Sigmoid colon (tissue), 7 donors: ENCODE results near the gene ZBTB21. TPM values are rescaled to one million over a fixed set of nuclear protein-coding genes. Genes with fewer than 3 reads are reported as not detected.

ENCODE experiments used
- DNase-seq: peaks from one replicate; pipeline ENCODE4 v3.0.0-alpha.2; 2019
- H3K27ac ChIP-seq, 4 donors: fragments of 200-600 bp; sonication (generic); one replicate each; pipeline ENCODE4 v1.5.1; 2016 to 2019; ENCODE audit warnings: mild to moderate bottlenecking in 1 of 4
- H3K27me3 ChIP-seq, 3 donors: fragments of 200-600 bp; sonication (generic); one replicate each; pipeline ENCODE4 v1.5.1; 2019; ENCODE audit warnings: mild to moderate bottlenecking in 1 of 3
- H3K36me3 ChIP-seq, 4 donors: fragments of 200-600 bp; sonication (generic); one replicate each; pipeline ENCODE4 v1.5.1; 2016 to 2019
- H3K4me1 ChIP-seq, 4 donors: fragments of 200-600 bp; sonication (generic); one replicate each; pipeline ENCODE4 v1.5.1; 2017 to 2019
- H3K4me3 ChIP-seq, 4 donors: fragments of 200-600 bp; sonication (generic); one replicate each; pipeline ENCODE4 v1.5.1; 2017 to 2019; ENCODE audit warnings: mild to moderate bottlenecking in 2 of 4, moderate library complexity in 1 of 4
- H3K9me3 ChIP-seq, 4 donors: fragments of 200-600 bp in 3 of 4; sonication (generic) in 3 of 4; one replicate each; pipeline versions ENCODE4 v1.5.1 to v1.6.1; 2013 to 2019
- CTCF ChIP-seq, 4 experiments: fragments of 450-650 bp in 3 of 4; fragments of 200-600 bp in 1 of 4; IDR thresholded peaks; one replicate each; pipeline ENCODE4 v1.5.1; 2016 to 2019; ENCODE audit warnings: antibody characterized with exemption in 4 of 4, mild to moderate bottlenecking in 3 of 4, moderate library complexity in 2 of 4
- EP300 ChIP-seq, 4 donors: sonication (generic); formaldehyde crosslinking; IDR thresholded peaks; one replicate each; pipeline ENCODE4 v1.6.1; 2017; ENCODE audit warnings: antibody characterized with exemption in 4 of 4
- POLR2A ChIP-seq, 2 donors: fragments of 450-650 bp; IDR thresholded peaks; one replicate each; pipeline ENCODE4 v1.6.1; 2016; ENCODE audit warnings: antibody characterized with exemption in 2 of 2, mild to moderate bottlenecking in 2 of 2, moderate library complexity in 2 of 2
- POLR2AphosphoS5 ChIP-seq, 4 donors: sonication (generic); formaldehyde crosslinking; IDR thresholded peaks; one replicate each; pipeline ENCODE4 v1.6.1; 2017; ENCODE audit warnings: antibody characterized with exemption in 4 of 4
- WGBS, 2 donors: extraction: QIAGEN DNeasy Blood & Tissue Kit; methylation state at CpG; one replicate each; pipeline ENCODE4 v1.1.7; 2013; 5-methylcytosine and 5-hydroxymethylcytosine counted together
- intact Hi-C: fragments of 100-400 bp; cut with DNase I; formaldehyde crosslinking; loops from one replicate; pipeline ENCODE4 v1.15.1; 2023
- polyA plus RNA-seq, 3 donors: library from polyadenylated mRNA; stranded (reverse); fragments of 200-250 nt; gene quantifications; one replicate each; pipeline ENCODE4 v1.2.3, GENCODE V29; 2013
- total RNA-seq, 4 donors: library from RNA; depleted of rRNA; stranded (reverse); fragments of >200 nt; gene quantifications; one replicate each; pipeline ENCODE4 v1.1.0, GENCODE V29; 2016
- donor health status: healthy with polysubstance abuse.
- donor health status: Bipolar disorder and iron deficiency.
- donor health status: healthy.

Gene ZBTB21
- total and polyA plus RNA-seq, 7 donors: 1.8 to 14.7 (median 6.9) TPM

DNA sequence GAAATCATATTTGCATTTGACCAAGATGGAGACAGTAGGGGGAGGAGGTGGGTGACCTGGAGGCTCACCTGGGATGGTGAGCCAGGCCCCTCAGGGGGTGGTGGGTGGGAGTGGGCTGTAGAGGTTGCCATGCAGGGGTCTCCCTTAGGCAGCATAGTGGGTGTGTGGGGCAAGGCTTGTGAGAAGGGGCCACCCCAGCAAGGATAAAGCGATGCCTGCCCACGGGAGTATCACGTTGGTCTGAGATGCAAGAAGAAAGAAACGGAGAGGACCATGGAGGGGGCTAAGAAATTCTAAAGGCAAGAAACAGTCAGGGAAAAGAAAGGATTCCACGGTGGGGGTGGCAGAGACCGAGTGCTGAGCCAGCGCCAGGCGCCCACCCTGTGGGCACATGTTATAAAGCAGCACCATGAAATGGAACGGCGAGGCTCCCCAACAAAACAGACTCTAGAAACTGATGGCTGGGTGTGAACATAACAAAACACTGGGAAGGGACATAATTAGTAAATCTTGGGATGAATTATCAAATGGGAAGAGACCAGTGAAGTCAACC lies 44.6 kb downstream of the ZBTB21 start:
- no peaks in the 10 kb centered on the region for H3K9me3 ChIP-seq
- no peaks in the 10 kb centered on the region for H3K27me3 ChIP-seq
- 92 to 94% methylated on average over 10 of the region's 10 CpGs for WGBS, 2 donors
- H3K4me3 ChIP-seq: no peak overlapping the region
- DNase-seq: no peak
- TF ChIP-seq POLR2AphosphoS5 (IDR thresholded peaks at IDR 0.05) (no peak), POLR2A (IDR thresholded peaks at IDR 0.05) (no peak), EP300 (IDR thresholded peaks at IDR 0.05) (no peak), CTCF (IDR thresholded peaks at IDR 0.05) (no peak)
- intact Hi-C loops: no loop called here
- no peaks in the 10 kb centered on the region for H3K4me1 ChIP-seq
- H3K27ac ChIP-seq: no peak overlapping the region
- H3K36me3 ChIP-seq: no peaks in the 10 kb centered on the region

DNA sequence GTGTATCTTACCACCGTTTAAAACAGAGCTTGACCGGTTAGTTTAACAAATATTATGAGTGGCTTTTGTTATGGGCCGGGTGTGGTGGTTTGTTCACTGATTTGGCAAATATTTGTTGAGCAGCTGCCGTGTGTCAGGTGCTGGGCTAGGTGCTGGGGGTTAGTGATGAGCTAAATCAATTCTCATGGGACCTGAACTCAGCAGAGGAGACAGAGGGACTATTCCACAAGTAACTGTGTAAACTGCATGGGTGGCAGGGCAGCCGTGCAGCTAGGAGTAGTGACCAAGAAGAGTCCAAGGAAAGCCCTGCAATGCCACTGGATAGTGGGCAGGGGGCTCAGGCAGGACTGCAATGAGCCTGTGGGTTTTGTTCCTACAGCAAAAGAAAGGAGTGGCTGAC lies 45.1 kb downstream of the ZBTB21 start:
- Histone ChIP-seq H3K27ac (no peak overlapping the region), H3K27me3 (no peaks in the 10 kb centered on the region), H3K4me3 (no peak overlapping the region), H3K9me3 (no peaks in the 10 kb centered on the region), H3K4me1 (no peaks in the 10 kb centered on the region), H3K36me3 (no peaks in the 10 kb centered on the region)
- WGBS, 2 donors: 22 to 54% methylated on average over 5 of the region's 5 CpGs
- no peak for TF ChIP-seq CTCF (IDR thresholded peaks at IDR 0.05)
- TF ChIP-seq POLR2AphosphoS5 (IDR thresholded peaks at IDR 0.05): no peak
- TF ChIP-seq POLR2A (IDR thresholded peaks at IDR 0.05): no peak
- TF ChIP-seq EP300 (IDR thresholded peaks at IDR 0.05): no peak
- no peak for DNase-seq
- intact Hi-C loops: no loop called here

DNA sequence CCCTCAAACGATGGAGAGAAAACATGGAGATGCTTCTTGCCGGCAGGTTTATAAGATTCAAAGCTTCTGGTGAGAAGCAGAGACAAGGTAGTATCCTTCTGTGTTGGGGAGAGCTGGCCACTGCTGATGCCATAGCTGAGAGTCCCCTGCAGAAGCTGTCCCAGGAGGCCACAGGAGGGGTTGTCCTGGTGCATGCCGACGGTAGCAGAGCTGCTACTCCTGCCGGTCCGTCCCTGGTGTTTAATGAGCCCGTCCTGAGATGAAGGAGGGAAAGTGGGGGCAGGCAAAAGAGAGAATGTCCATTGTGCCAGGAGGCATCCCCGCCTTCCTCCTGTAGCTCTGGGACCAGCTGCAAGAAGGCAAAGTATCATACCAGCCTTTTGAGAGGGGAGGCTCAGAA lies 46.0 kb downstream of the ZBTB21 start:
- no peaks in the 10 kb centered on the region for H3K36me3 ChIP-seq
- H3K4me3 ChIP-seq: no peak overlapping the region
- H3K27ac ChIP-seq: no peak overlapping the region
- TF ChIP-seq CTCF (IDR thresholded peaks at IDR 0.05) (no peak), POLR2A (IDR thresholded peaks at IDR 0.05) (no peak), EP300 (IDR thresholded peaks at IDR 0.05) (no peak), POLR2AphosphoS5 (IDR thresholded peaks at IDR 0.05) (no peak)
- H3K9me3 ChIP-seq: no peaks in the 10 kb centered on the region
- no peaks in the 10 kb centered on the region for H3K27me3 ChIP-seq
- 89% methylated on average over 8 of the region's 8 CpGs for WGBS, 2 donors
- H3K4me1 ChIP-seq: no peaks in the 10 kb centered on the region
- DNase-seq: no peak
- intact Hi-C loops: no loop called here

DNA sequence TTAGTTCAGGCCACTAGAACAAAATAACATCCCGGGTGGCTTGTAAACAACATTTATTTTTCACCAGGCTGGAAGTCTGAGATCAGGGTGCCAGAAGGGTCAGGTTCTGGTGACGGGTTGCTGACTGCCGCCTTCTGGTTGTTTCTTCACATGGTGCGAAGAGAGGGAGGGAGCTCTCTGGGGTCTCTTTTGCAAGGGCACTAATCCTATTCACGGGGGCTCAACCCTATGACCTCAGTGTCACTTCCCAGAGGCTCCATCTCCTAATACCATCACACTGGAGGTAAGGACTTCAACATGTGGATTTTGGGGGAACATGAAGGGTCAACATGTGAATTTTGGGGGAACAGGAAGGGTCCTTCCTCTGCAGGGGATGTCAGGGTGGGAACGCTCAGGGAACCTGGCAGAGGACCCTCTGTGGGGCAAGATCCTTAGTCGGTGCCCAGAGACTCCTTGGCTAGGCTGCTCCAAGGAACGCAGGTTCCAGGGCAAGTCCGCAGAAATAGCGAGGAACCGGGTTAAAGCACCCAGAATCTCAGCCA lies 47.7 kb downstream of the ZBTB21 start:
- Histone ChIP-seq H3K9me3 (no peaks in the 10 kb centered on the region), H3K4me1 (peaks cover 0 to 12% (median 10%) of the 10 kb centered on the region in 4 donors), H3K27ac (no peak overlapping the region), H3K4me3 (no peak overlapping the region), H3K27me3 (no peaks in the 10 kb centered on the region), H3K36me3 (no peaks in the 10 kb centered on the region)
- no peak for DNase-seq
- TF ChIP-seq CTCF (IDR thresholded peaks at IDR 0.05) (no peak), EP300 (IDR thresholded peaks at IDR 0.05) (no peak), POLR2A (IDR thresholded peaks at IDR 0.05) (no peak), POLR2AphosphoS5 (IDR thresholded peaks at IDR 0.05) (no peak)
- WGBS, 2 donors: 85 to 88% methylated on average over 11 of the region's 11 CpGs
- intact Hi-C loops: no loop called here

GRCh38 chr21:41961753-41962152 lies 48.4 kb downstream of the ZBTB21 start:
- TF ChIP-seq POLR2A (IDR thresholded peaks at IDR 0.05): no peak
- TF ChIP-seq CTCF (IDR thresholded peaks at IDR 0.05): no peak
- DNase-seq: no peak
- no peaks in the 10 kb centered on the region for H3K27me3 ChIP-seq
- H3K4me1 ChIP-seq: peaks cover 0 to 20% (median 14%) of the 10 kb centered on the region in 4 donors
- H3K36me3 ChIP-seq: no peaks in the 10 kb centered on the region
- intact Hi-C loops: no loop called here
- H3K9me3 ChIP-seq: no peaks in the 10 kb centered on the region
- no peak overlapping the region for H3K4me3 ChIP-seq
- no peak overlapping the region for H3K27ac ChIP-seq
- WGBS, 2 donors: 41 to 45% methylated on average over 8 of the region's 8 CpGs
